K562 (cell line): ENCODE results near the gene TLCD5. TPM values are rescaled to one million over a fixed set of nuclear protein-coding genes. Genes with fewer than 3 reads are reported as not detected.

Experiments
- ATAC-seq: fragments of 200-7000 bp; cut with Tn5 transposase; 3 replicates; pipeline ENCODE4 v1.9.1; 2020; ENCODE audit warnings: moderate library complexity
- BruUV-seq: library from RNA; stranded (reverse); fragments of 400-500 nt; replicated peaks from 2 replicates; lab custom pipeline; 2021; lab: Mats Ljungman, UMichigan
- CTCF ChIA-PET: fragments of 300-600 bp; formaldehyde crosslinking; extraction: SDS; loops from one replicate; lab custom pipeline; 2021; ENCODE audit warnings: low intra/inter-chr PET ratio; lab: Yijun Ruan, JAX
- POLR2A ChIA-PET: fragments of 300-600, 350-650 bp; sonication (Branson Sonifier 250); formaldehyde crosslinking; extraction: SDS; loops from one replicate; lab custom pipeline; 2021; ENCODE audit warnings: antibody characterized with exemption, inconsistent platforms; lab: Yijun Ruan, JAX
- DNase-seq, 4 experiments: peaks; one replicate each; pipeline versions ENCODE4 v3.0.0 to v3.0.0-alpha.2; 2011 to 2018; ENCODE audit warnings: low spot score in 3 of 4, mixed read lengths in 3 of 4; ENCODE audit errors: extremely low read depth in 1 of 4
- FAIRE-seq: peaks from 2 replicates; lab custom pipeline; 2011; peaks lifted over from hg19 to GRCh38; lab: Jason Lieb, UNC
- H2AFZ ChIP-seq: 2 replicates; pipeline ENCODE4 v1.6.0; 2011; ENCODE audit warnings: low read depth, low read length, control low read depth, inconsistent platforms
- H3K27ac ChIP-seq: fragments of 200-600 bp; 3 replicates; pipeline ENCODE4 v1.8.0; 2011; ENCODE audit warnings: low read depth, mild to moderate bottlenecking, control low read depth, inconsistent platforms, low read length, moderate library complexity, mixed read lengths; ENCODE audit errors: extremely low read depth
- H3K27me3 ChIP-seq, 2 experiments: fragments of 300-600 bp in 1 of 2; 2 replicates in 1 of 2; 3 replicates in 1 of 2; pipeline versions ENCODE4 v1.6.0 to v1.8.0; 2011; ENCODE audit warnings: inconsistent platforms in 2 of 2, low read length in 2 of 2, mild to moderate bottlenecking in 1 of 2, mixed read lengths in 1 of 2, moderate library complexity in 1 of 2; ENCODE audit not compliant: control insufficient read depth in 2 of 2, insufficient read depth in 2 of 2
- H3K36me3 ChIP-seq: fragments of 300-600 bp; 3 replicates; pipeline ENCODE4 v1.8.0; 2011; ENCODE audit warnings: mild to moderate bottlenecking, low read length, inconsistent platforms; ENCODE audit not compliant: control insufficient read depth, insufficient read depth
- H3K4me1 ChIP-seq, 2 experiments: fragments of 200-600 bp in 1 of 2; replicated peaks in 1 of 2; 2 replicates in 1 of 2; 3 replicates in 1 of 2; pipeline versions ENCODE4 v1.5.1 to v1.8.0; 2011; ENCODE audit warnings: inconsistent platforms in 2 of 2, low read length in 2 of 2, mild to moderate bottlenecking in 1 of 2, mixed read lengths in 1 of 2, moderate library complexity in 1 of 2; ENCODE audit not compliant: control insufficient read depth in 2 of 2, insufficient read depth in 2 of 2
- H3K4me2 ChIP-seq: 2 replicates; pipeline ENCODE4 v1.6.1; 2011; ENCODE audit warnings: low read length, control low read depth, inconsistent platforms, mixed read lengths; ENCODE audit not compliant: insufficient read depth
- H3K4me3 ChIP-seq: fragments of 200-600 bp; sonication (generic), shearing (Covaris generic); 2 replicates; pipeline ENCODE4 v1.5.1; 2016; ENCODE audit warnings: control low read depth, inconsistent platforms
- H3K79me2 ChIP-seq: fragments of 200-600 bp; 3 replicates; pipeline ENCODE4 v1.8.0; 2011; ENCODE audit warnings: low read length, inconsistent platforms; ENCODE audit not compliant: control insufficient read depth, insufficient read depth
- H3K9ac ChIP-seq, 2 experiments: 2 replicates each; pipeline versions ENCODE4 v1.6.0 to v1.6.1; 2011; ENCODE audit warnings: low read depth in 2 of 2, low read length in 2 of 2, control low read depth in 1 of 2, inconsistent platforms in 1 of 2, mild to moderate bottlenecking in 1 of 2, mixed read lengths in 1 of 2; ENCODE audit not compliant: insufficient read depth in 1 of 2
- H3K9me1 ChIP-seq: one replicate; pipeline ENCODE4 v1.6.0; 2011; ENCODE audit warnings: inconsistent platforms, mild to moderate bottlenecking, low read length, moderate library complexity; ENCODE audit not compliant: control insufficient read depth, insufficient read depth
- H3K9me3 ChIP-seq: replicated peaks from 2 replicates; pipeline ENCODE4 v1.5.1; 2011; ENCODE audit warnings: low read depth, low read length, inconsistent platforms; ENCODE audit not compliant: control insufficient read depth, insufficient read depth
- H4K20me1 ChIP-seq: replicated peaks from 2 replicates; pipeline ENCODE4 v1.6.1; 2011; ENCODE audit warnings: low read length, inconsistent platforms, mixed read lengths; ENCODE audit not compliant: control insufficient read depth, insufficient read depth
- BRF2 ChIP-seq: IDR thresholded peaks from 3 replicates; pipeline ENCODE4 v1.6.1; 2011; ENCODE audit warnings: borderline replicate concordance, mild to moderate bottlenecking; ENCODE audit not compliant: insufficient read length, insufficient read depth
- CCAR2 ChIP-seq: fragments of 200-400 bp; formaldehyde crosslinking; IDR thresholded peaks from 2 replicates; pipeline ENCODE4 v1.6.1; 2017; ENCODE audit warnings: mild to moderate bottlenecking, low read depth, low read length
- CREBBP ChIP-seq: IDR thresholded peaks from one replicate; pipeline ENCODE4 v1.6.1; 2012; ENCODE audit warnings: low read depth, mild to moderate bottlenecking, control low read depth, inconsistent platforms, low read length
- DNMT1 ChIP-seq: fragments of 450-650 bp; IDR thresholded peaks from 2 replicates; pipeline ENCODE4 v1.6.1; 2016; ENCODE audit warnings: antibody characterized with exemption, mild to moderate bottlenecking
- FOXM1 ChIP-seq, 2 experiments: fragments of 450-650 bp in 1 of 2; sonication (generic) in 1 of 2; formaldehyde crosslinking in 1 of 2; IDR thresholded peaks; 2 replicates each; pipeline versions ENCODE4 v1.6.1 to v1.9.0; 2017 to 2022; ENCODE audit warnings: low read depth in 2 of 2, mild to moderate bottlenecking in 2 of 2, missing genetic modification reagents in 1 of 2, moderate library complexity in 1 of 2
- KHSRP ChIP-seq: fragments of 450-650 bp; IDR thresholded peaks from 2 replicates; pipeline ENCODE4 v1.6.1; 2017
- MEIS2 ChIP-seq: fragments of 450-650 bp; IDR thresholded peaks from 2 replicates; pipeline ENCODE4 v1.6.1; 2014; ENCODE audit warnings: mild to moderate bottlenecking; ENCODE audit not compliant: partially characterized antibody
- MLX ChIP-seq, 2 experiments: fragments of 450-650 bp in 1 of 2; sonication (generic) in 1 of 2; formaldehyde crosslinking; conservative IDR thresholded peaks; 2 replicates each; pipeline versions ENCODE4 v1.4.0 to v1.8.1; 2020 to 2022; ENCODE audit warnings: mild to moderate bottlenecking in 1 of 2, missing genetic modification reagents in 1 of 2
- MTA3 ChIP-seq: fragments of 450-650 bp; formaldehyde crosslinking; IDR thresholded peaks from 2 replicates; pipeline ENCODE4 v1.6.1; 2017; ENCODE audit warnings: mild to moderate bottlenecking, borderline replicate concordance
- NFIC ChIP-seq: fragments of 450-650 bp; IDR thresholded peaks from 2 replicates; pipeline ENCODE4 v1.6.1; 2017; ENCODE audit warnings: mild to moderate bottlenecking, inconsistent platforms
- PCBP1 ChIP-seq: fragments of 200-400 bp; formaldehyde crosslinking; IDR thresholded peaks from 2 replicates; pipeline ENCODE4 v1.6.1; 2018; ENCODE audit warnings: mild to moderate bottlenecking, low read depth, low read length; ENCODE audit not compliant: poor library complexity, severe bottlenecking
- SP1 ChIP-seq: sonication (generic); formaldehyde crosslinking; IDR thresholded peaks from 2 replicates; pipeline ENCODE4 v1.8.1; 2022; ENCODE audit warnings: mild to moderate bottlenecking, missing genetic modification reagents
- SRSF1 ChIP-seq: fragments of 200-400 bp; formaldehyde crosslinking; IDR thresholded peaks from 2 replicates; pipeline ENCODE4 v1.6.1; 2017; ENCODE audit warnings: mild to moderate bottlenecking, low read depth, low read length, moderate library complexity
- ZBTB5 ChIP-seq: fragments of 450-650 bp; IDR thresholded peaks from 2 replicates; pipeline ENCODE4 v1.6.1; 2017; ENCODE audit warnings: antibody characterized with exemption
- ZSCAN32 ChIP-seq: fragments of 450-650 bp; formaldehyde crosslinking; IDR thresholded peaks from 2 replicates; pipeline ENCODE4 v1.4.0; 2020; ENCODE audit warnings: mild to moderate bottlenecking, moderate library complexity
- WGBS: fragments of 100-300 bp; shearing (Covaris generic); methylation state at CpG from one replicate; pipeline ENCODE4 v1.1.6; 2016; ENCODE audit warnings: low coverage, mixed read lengths; ENCODE audit not compliant: insufficient coverage; ENCODE audit errors: missing lambda C conversion rate; 5-methylcytosine and 5-hydroxymethylcytosine counted together
- in situ Hi-C: fragments of 300-500 bp; cut with MboI; formaldehyde crosslinking; loops from 4 replicates; pipeline ENCODE4 v1.15.0; 2018; ENCODE audit warnings: inconsistent platforms, mixed read lengths
- intact Hi-C: fragments of 100-400 bp; cut with micrococcal nuclease; formaldehyde crosslinking; loops from 2 replicates; pipeline ENCODE4 v1.14.2; 2022
- polyA plus RNA-seq, 8 experiments: library from polyadenylated mRNA; depleted of rRNA in 4 of 8; stranded (reverse) in 5 of 8; unstranded in 3 of 8; fragments of >200 nt; fragmentation: Nextera tagmentation in 2 of 8; fragmentation: Illumina TruSeq in 1 of 8; extraction: Ambion mirVana in 2 of 8; extraction: Trizol in 1 of 8; gene quantifications; 2 replicates each; pipeline versions ENCODE4 v1.2.1 to v1.2.3, GENCODE V29; 2011 to 2014; ENCODE audit warnings: inconsistent platforms in 1 of 8, missing spikeins in 1 of 8
- total RNA-seq, 7 experiments: library from RNA; depleted of rRNA in 6 of 7; stranded (reverse); fragments of >200 nt in 6 of 7; fragmentation: Illumina TruSeq in 2 of 7; extraction: Trizol in 2 of 7; gene quantifications; 2 replicates each; pipeline versions ENCODE4 v1.2.1 to v1.2.3, GENCODE V29; 2011 to 2021; ENCODE audit warnings: low replicate concordance in 1 of 7

The TLCD5 gene
- total and polyA plus RNA-seq, 9 of the 15 experiments (the other 6 are each of a cell fraction or from before 2014, with no cell fraction given) = 0.94 to 5.1 (median 1.6) TPM

GRCh38 chr11:120378474-120378873 is 53.4 kb downstream of the TLCD5 start (continued):
- TF ChIP-seq ZBTB5 (no peak), MLX (CRISPR knock-in tag; conservative IDR thresholded peaks at IDR 0.05) (no peak), CCAR2 (no peak), FOXM1 (IDR thresholded peaks at IDR 0.05; ENCODE audit: low read depth) (no peak), FOXM1 (CRISPR knock-in tag; IDR thresholded peaks at IDR 0.05; ENCODE audit: low read depth) (no peak), ZSCAN32 (CRISPR knock-in tag) (no peak), MEIS2 (peak; percentile 19), CREBBP (no peak), MTA3 (no peak)

- Histone ChIP-seq H3K79me2 (peaks cover 96% of the 10 kb centered on the region), H3K4me2 (no peak overlapping the region), H3K27ac (no peak overlapping the region), H3K27me3 (no peaks in the 10 kb centered on the region), H3K9me3 (peaks cover 8% of the 10 kb centered on the region), H2AFZ (no peak overlapping the region), H3K9ac (no peak overlapping the region), H4K20me1 (0 out of 2 replicates have a peak, but pooled peaks cover 4% of the 10 kb centered on the region), H3K4me1 (no peaks in the 10 kb centered on the region), H3K36me3 (no peaks in the 10 kb centered on the region; the same call in 2 of the 3 replicates), H3K4me3 (no peak overlapping the region), H3K9me1 (no peaks in the 10 kb centered on the region)
- ChIA-PET CTCF (no interaction called here), POLR2A (no interaction called here)
- 75% methylated on average over 7 of the region's 7 CpGs for WGBS
- DNase-seq (no peak), FAIRE-seq (no peak), ATAC-seq (no peak)
- BruUV-seq = no TSS peak
- intact Hi-C loops = no loop called here
- in situ Hi-C loops = no loop called here
- TF ChIP-seq PCBP1 (no peak), SRSF1 (no peak), SP1 (CRISPR knock-in tag) (no peak), KHSRP (no peak), BRF2 (no peak), DNMT1 (no peak), CCAR2 (no peak), NFIC (no peak)
These were observed 56.3 kb downstream of the TLCD5 start for GRCh38 chr11:120381401-120381800.
